ENCODE data around the gene BUB3. TPM values are rescaled to one million over a fixed set of nuclear protein-coding genes. Genes with fewer than 3 reads are reported as not detected.

BUB3 gene
- total RNA-seq, 1 donor from 2014 or later = 97.0 TPM

GRCh38 chr10:123144697-123145541 is 9.3 kb upstream of the BUB3 start:
- Mint-ChIP-seq H3K4me1 (ENCODE audit: unreplicated experiment) (peaks cover 12% of the 10 kb centered on the region), H3K9me3 (ENCODE audit: unreplicated experiment) (no peaks in the 10 kb centered on the region), H3K27me3 (ENCODE audit: unreplicated experiment) (peaks cover 79% of the 10 kb centered on the region), H3K36me3 (ENCODE audit: unreplicated experiment) (no peaks in the 10 kb centered on the region), H3K4me3 (ENCODE audit: unreplicated experiment) (no peak overlapping the region), H3K27ac (ENCODE audit: unreplicated experiment) (no peak overlapping the region)
- TF ChIP-seq, protein P1, sequence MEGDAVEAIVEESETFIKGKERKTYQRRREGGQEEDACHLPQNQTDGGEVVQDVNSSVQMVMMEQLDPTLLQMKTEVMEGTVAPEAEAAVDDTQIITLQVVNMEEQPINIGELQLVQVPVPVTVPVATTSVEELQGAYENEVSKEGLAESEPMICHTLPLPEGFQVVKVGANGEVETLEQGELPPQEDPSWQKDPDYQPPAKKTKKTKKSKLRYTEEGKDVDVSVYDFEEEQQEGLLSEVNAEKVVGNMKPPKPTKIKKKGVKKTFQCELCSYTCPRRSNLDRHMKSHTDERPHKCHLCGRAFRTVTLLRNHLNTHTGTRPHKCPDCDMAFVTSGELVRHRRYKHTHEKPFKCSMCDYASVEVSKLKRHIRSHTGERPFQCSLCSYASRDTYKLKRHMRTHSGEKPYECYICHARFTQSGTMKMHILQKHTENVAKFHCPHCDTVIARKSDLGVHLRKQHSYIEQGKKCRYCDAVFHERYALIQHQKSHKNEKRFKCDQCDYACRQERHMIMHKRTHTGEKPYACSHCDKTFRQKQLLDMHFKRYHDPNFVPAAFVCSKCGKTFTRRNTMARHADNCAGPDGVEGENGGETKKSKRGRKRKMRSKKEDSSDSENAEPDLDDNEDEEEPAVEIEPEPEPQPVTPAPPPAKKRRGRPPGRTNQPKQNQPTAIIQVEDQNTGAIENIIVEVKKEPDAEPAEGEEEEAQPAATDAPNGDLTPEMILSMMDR (IDR thresholded peaks at IDR 0.05) = no peak
- peak; percentile 59 for DNase-seq (ENCODE audit: extremely low spot score, unreplicated experiment)

GRCh38 chr10:123145542-123146012 is 8.6 kb upstream of the BUB3 start:
- H3K27ac Mint-ChIP-seq (ENCODE audit: unreplicated experiment) = no peak overlapping the region
- no peak overlapping the region for H3K4me3 Mint-ChIP-seq (ENCODE audit: unreplicated experiment)
- H3K4me1 Mint-ChIP-seq (ENCODE audit: unreplicated experiment) = peaks cover 18% of the 10 kb centered on the region
- TF ChIP-seq, protein P1 (IDR thresholded peaks at IDR 0.05) = no peak
- H3K27me3 Mint-ChIP-seq (ENCODE audit: unreplicated experiment) = peaks cover 79% of the 10 kb centered on the region
- DNase-seq (ENCODE audit: extremely low spot score, unreplicated experiment) = no peak
- H3K36me3 Mint-ChIP-seq (ENCODE audit: unreplicated experiment) = no peaks in the 10 kb centered on the region
- H3K9me3 Mint-ChIP-seq (ENCODE audit: unreplicated experiment) = no peaks in the 10 kb centered on the region

- TF ChIP-seq, protein P1 (IDR thresholded peaks at IDR 0.05) = no peak
- DNase-seq (ENCODE audit: extremely low spot score, unreplicated experiment) = no peak
- peaks cover 75% of the 10 kb centered on the region for H3K27me3 Mint-ChIP-seq (ENCODE audit: unreplicated experiment)
- H3K4me1 Mint-ChIP-seq (ENCODE audit: unreplicated experiment) = peaks cover 24% of the 10 kb centered on the region
- H3K9me3 Mint-ChIP-seq (ENCODE audit: unreplicated experiment) = no peaks in the 10 kb centered on the region
- H3K4me3 Mint-ChIP-seq (ENCODE audit: unreplicated experiment) = no peak overlapping the region
- H3K27ac Mint-ChIP-seq (ENCODE audit: unreplicated experiment) = no peak overlapping the region
- no peaks in the 10 kb centered on the region for H3K36me3 Mint-ChIP-seq (ENCODE audit: unreplicated experiment)
Measured at GRCh38 chr10:123146013-123146893, 7.9 kb upstream of the BUB3 start.

- DNase-seq (ENCODE audit: extremely low spot score, unreplicated experiment) = no peak
- peaks cover 25% of the 10 kb centered on the region for H3K4me1 Mint-ChIP-seq (ENCODE audit: unreplicated experiment)
- H3K36me3 Mint-ChIP-seq (ENCODE audit: unreplicated experiment) = no peaks in the 10 kb centered on the region
- peaks cover 75% of the 10 kb centered on the region for H3K27me3 Mint-ChIP-seq (ENCODE audit: unreplicated experiment)
- TF ChIP-seq, protein P1 (IDR thresholded peaks at IDR 0.05) = no peak
- no peak overlapping the region for H3K4me3 Mint-ChIP-seq (ENCODE audit: unreplicated experiment)
- no peaks in the 10 kb centered on the region for H3K9me3 Mint-ChIP-seq (ENCODE audit: unreplicated experiment)
- no peak overlapping the region for H3K27ac Mint-ChIP-seq (ENCODE audit: unreplicated experiment)
Measured at GRCh38 chr10:123146894-123147634, 7.1 kb upstream of the BUB3 start.

Measured in osteocyte (in vitro differentiated cells).